RPMI7951 (cell line): ENCODE data around the gene TBRG4. TPM values are rescaled to one million over a fixed set of nuclear protein-coding genes. Genes with fewer than 3 reads are reported as not detected.

ENCODE experiments used
- DNase-seq: peaks from one replicate; pipeline ENCODE4 v3.0.0-alpha.2; 2012; ENCODE audit warnings: low read depth
- total RNA-seq: library from RNA; depleted of rRNA; stranded (reverse); fragments of >200 nt; shearing (Covaris generic); gene quantifications from 2 replicates; pipeline ENCODE4 v1.2.3, GENCODE V29; 2014

TBRG4 gene
- total RNA-seq, 1 experiment from 2014 or later, result 94.0 TPM

GRCh38 chr7:45074528-45075354 lies 36.8 kb downstream of the TBRG4 start:
- no peak for DNase-seq

GRCh38 chr7:45073786-45074527 lies 37.5 kb downstream of the TBRG4 start:
- peak; percentile 29 for DNase-seq

- DNase-seq, result no peak
These were observed 38.3 kb downstream of the TBRG4 start for GRCh38 chr7:45073031-45073785.

GRCh38 chr7:45072131-45073030 lies 39.1 kb downstream of the TBRG4 start:
- no peak for DNase-seq

GRCh38 chr7:45071528-45071927 lies 40.0 kb downstream of the TBRG4 start:
- no peak for DNase-seq

GRCh38 chr7:45070254-45070642 lies 41.2 kb downstream of the TBRG4 start:
- no peak for DNase-seq

- DNase-seq, result no peak
These were observed 41.8 kb downstream of the TBRG4 start for GRCh38 chr7:45069444-45070253.

GRCh38 chr7:45068236-45069023 lies 43.1 kb downstream of the TBRG4 start:
- no peak for DNase-seq

- DNase-seq, result no peak
These were observed 43.9 kb downstream of the TBRG4 start for GRCh38 chr7:45067582-45067981.

GRCh38 chr7:45066409-45066808 lies 45.1 kb downstream of the TBRG4 start:
- DNase-seq, result no peak

GRCh38 chr7:45065031-45065995 lies 46.2 kb downstream of the TBRG4 start:
- no peak for DNase-seq

GRCh38 chr7:45064047-45064725 lies 47.3 kb downstream of the TBRG4 start:
- no peak for DNase-seq

- DNase-seq, result no peak
These were observed 49.6 kb downstream of the TBRG4 start for GRCh38 chr7:45061806-45062425.

- DNase-seq, result no peak
These were observed 50.1 kb downstream of the TBRG4 start for GRCh38 chr7:45061352-45061751.

- DNase-seq, result no peak
These were observed 51.2 kb downstream of the TBRG4 start for GRCh38 chr7:45060295-45060694.

GRCh38 chr7:45057878-45058277 lies 53.6 kb downstream of the TBRG4 start:
- no peak for DNase-seq

GRCh38 chr7:45055594-45056219 lies 55.8 kb downstream of the TBRG4 start:
- DNase-seq, result no peak
